ENCODE data around the gene GPC5.
A peak's percentile ranks its signal among the peaks of the same experiment; 100 is the strongest.

The GPC5 gene

DNA sequence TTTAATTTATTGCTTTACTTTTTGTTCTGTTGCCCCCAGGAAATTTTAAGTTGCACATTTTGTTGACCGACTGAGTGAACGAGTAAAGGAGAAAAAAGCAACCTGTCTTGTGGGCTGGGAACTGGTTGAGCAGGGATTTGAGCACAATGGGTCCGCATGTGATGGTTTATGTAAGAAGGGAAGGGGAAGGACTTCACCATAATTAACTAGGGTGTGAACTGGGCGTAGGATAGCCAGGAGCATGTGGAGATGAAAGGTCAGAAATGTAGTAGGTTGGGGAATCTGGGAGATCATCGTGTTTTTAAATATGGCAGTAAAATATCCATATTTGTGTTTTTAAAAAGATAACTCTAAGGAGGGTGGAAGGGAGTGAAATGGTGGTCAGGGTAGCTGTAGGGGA, 99.9 kb downstream of the GPC5 start:
- H3K4me3 ChIP-seq (ENCODE audit: low read depth, low read length): no peak overlapping the region
- in situ Hi-C loops (cut with HindIII; ENCODE audit: low sequenced_read_pairs): no loop called here
- no peak for DNase-seq (ENCODE audit: low read depth, low spot score)
- TF ChIP-seq, protein P1, sequence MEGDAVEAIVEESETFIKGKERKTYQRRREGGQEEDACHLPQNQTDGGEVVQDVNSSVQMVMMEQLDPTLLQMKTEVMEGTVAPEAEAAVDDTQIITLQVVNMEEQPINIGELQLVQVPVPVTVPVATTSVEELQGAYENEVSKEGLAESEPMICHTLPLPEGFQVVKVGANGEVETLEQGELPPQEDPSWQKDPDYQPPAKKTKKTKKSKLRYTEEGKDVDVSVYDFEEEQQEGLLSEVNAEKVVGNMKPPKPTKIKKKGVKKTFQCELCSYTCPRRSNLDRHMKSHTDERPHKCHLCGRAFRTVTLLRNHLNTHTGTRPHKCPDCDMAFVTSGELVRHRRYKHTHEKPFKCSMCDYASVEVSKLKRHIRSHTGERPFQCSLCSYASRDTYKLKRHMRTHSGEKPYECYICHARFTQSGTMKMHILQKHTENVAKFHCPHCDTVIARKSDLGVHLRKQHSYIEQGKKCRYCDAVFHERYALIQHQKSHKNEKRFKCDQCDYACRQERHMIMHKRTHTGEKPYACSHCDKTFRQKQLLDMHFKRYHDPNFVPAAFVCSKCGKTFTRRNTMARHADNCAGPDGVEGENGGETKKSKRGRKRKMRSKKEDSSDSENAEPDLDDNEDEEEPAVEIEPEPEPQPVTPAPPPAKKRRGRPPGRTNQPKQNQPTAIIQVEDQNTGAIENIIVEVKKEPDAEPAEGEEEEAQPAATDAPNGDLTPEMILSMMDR (IDR thresholded peaks at IDR 0.05; ENCODE audit: low read depth, low read length): no peak

DNA sequence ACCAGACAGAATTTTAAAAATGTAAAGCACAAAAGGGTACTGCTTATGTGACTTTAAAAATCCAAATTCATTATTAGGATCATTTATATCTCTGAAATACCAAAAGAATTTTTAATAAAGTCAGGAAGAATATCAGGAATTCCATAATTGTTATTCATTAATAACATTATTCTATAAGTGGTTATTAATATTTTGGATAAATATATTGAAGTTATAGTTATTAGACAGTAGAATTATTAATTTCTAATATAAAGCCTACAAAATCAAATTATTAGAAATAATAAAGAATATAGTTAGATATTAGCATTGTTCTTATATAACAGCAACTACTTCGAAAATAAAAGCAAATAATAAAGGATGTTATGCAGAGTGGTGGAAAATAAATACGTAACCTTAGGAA, 105.8 kb downstream of the GPC5 start:
- TF ChIP-seq, protein P1 (IDR thresholded peaks at IDR 0.05; ENCODE audit: low read depth, low read length): no peak
- DNase-seq (ENCODE audit: low read depth, low spot score): no peak
- H3K4me3 ChIP-seq (ENCODE audit: low read depth, low read length): no peak overlapping the region
- in situ Hi-C loops (cut with HindIII; ENCODE audit: low sequenced_read_pairs): no loop called here

- no peak for DNase-seq (ENCODE audit: low read depth, low spot score)
- in situ Hi-C loops (cut with HindIII; ENCODE audit: low sequenced_read_pairs): no loop called here
- TF ChIP-seq, protein P1 (IDR thresholded peaks at IDR 0.05; ENCODE audit: low read depth, low read length): no peak
- no peak overlapping the region for H3K4me3 ChIP-seq (ENCODE audit: low read depth, low read length)
These were observed 108.3 kb downstream of the GPC5 start for GRCh38 chr13:91506759-91507158.

- TF ChIP-seq, protein P1 (IDR thresholded peaks at IDR 0.05; ENCODE audit: low read depth, low read length): no peak
- no peak overlapping the region for H3K4me3 ChIP-seq (ENCODE audit: low read depth, low read length)
- DNase-seq (ENCODE audit: low read depth, low spot score): no peak
- in situ Hi-C loops (cut with HindIII; ENCODE audit: low sequenced_read_pairs): no loop called here
These were observed 111.6 kb downstream of the GPC5 start for GRCh38 chr13:91510058-91510457.

DNA sequence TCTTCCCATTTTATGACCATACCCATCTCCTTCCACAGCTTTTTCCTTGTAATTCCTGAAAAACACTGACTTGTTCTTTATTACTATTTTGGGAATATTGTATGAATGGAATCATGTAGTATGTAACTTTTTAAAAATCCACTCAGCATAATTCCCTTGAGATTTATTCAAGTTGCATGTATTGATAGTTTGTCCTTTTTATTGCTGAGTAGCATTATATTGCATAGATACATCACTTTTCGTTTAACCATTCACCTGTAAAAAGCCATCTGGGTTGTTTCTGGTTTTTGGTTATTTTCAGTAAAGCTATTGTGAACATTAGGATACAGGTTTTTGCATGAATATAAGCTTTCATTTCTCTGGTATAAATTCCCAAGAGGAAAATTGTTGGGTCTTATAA, 115.4 kb downstream of the GPC5 start:
- in situ Hi-C loops (cut with HindIII; ENCODE audit: low sequenced_read_pairs): no loop called here
- no peak overlapping the region for H3K4me3 ChIP-seq (ENCODE audit: low read depth, low read length)
- no peak for DNase-seq (ENCODE audit: low read depth, low spot score)
- TF ChIP-seq, protein P1 (IDR thresholded peaks at IDR 0.05; ENCODE audit: low read depth, low read length): no peak

GRCh38 chr13:91516799-91517198, 118.4 kb downstream of the GPC5 start:
- DNase-seq (ENCODE audit: low read depth, low spot score): no peak
- no peak overlapping the region for H3K4me3 ChIP-seq (ENCODE audit: low read depth, low read length)
- in situ Hi-C loops (cut with HindIII; ENCODE audit: low sequenced_read_pairs): no loop called here
- TF ChIP-seq, protein P1 (IDR thresholded peaks at IDR 0.05; ENCODE audit: low read depth, low read length): no peak

DNA sequence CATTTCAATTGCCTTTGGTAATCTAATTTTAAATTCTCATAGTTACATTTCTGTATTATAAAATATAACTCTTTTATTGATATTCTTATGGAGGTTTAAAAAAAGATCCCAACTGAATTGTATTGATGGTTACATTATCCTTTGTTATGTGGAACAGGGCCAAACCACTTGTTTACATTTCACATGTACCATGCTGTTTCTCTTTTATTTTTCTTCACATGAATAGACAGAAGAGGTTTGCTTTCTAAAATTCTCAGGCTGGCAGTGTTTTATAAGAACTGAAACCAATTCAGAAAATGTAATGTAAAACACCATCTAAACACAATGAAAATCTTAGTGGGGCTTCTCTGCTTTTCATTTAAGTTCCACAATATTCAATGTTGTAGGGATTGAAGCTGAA, 122.5 kb downstream of the GPC5 start:
- TF ChIP-seq, protein P1 (IDR thresholded peaks at IDR 0.05; ENCODE audit: low read depth, low read length): no peak
- no peak overlapping the region for H3K4me3 ChIP-seq (ENCODE audit: low read depth, low read length)
- DNase-seq (ENCODE audit: low read depth, low spot score): peak; percentile 12
- in situ Hi-C loops (cut with HindIII; ENCODE audit: low sequenced_read_pairs): no loop called here
